ENCODE results near the gene SYNE1.

Gene SYNE1

GRCh38 chr6:152221806-152222628 lies 415.1 kb downstream of the SYNE1 start:
- no peak for DNase-seq

DNA sequence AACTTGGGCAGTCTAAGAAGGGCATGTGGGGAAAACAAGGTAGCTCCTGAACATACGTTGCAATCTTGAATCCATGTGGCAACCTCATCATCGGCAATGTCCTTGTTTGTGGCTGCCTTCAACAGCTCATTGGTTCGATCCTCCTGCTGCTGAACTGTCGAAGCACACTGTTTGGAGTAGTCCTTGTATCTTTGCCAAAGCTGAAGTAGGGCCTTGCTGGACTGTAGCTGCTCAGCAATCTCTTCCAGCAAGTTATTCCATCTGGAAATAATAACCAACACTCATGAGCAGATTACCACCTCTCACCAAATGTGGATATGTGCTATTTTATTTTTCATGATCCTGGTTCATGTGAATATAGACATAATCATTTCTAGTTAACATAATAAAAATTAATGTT lies 416.4 kb downstream of the SYNE1 start:
- no peak for DNase-seq

GRCh38 chr6:152218887-152219286 lies 418.3 kb downstream of the SYNE1 start:
- no peak for DNase-seq

- no peak for DNase-seq
Observed at GRCh38 chr6:152212437-152212836, 424.7 kb downstream of the SYNE1 start.

- DNase-seq: no peak
Observed at GRCh38 chr6:152209211-152209610, 428.0 kb downstream of the SYNE1 start.

DNA sequence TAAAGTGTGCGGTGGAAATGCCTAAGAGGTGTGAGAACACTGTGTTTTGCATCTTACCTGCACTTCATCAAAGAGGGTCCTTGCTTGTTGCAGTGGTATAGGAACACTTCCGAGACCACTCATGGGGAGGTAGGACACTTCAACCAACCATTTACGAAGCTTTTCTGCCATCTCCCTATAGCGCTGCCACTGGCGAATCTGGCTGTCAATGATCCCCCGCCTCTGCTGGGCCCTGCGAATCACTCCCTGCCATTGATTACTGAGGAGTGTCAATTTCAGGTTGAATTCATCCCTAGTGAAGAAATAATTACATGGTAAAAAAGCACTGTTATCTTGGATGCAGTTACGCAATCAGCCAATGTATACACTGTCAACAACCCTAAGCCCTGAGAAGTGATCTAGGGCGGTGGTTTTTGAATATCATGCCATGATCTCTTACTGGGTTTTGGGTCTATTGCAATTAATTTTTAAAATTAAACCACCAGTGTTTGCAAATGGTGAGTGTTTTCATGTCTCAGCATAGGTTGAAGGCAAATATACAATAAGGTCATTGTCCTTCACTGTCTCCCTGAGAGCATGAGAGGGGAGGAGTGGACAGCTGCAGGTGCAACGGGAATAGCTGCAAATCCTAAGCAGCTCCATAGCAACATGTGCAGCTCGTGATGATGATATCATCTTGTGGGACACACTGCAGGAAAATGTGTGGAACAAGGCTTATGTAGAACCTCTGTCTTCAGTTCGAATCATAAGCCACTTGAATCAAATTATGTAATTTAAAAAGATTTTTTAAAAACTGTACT lies 429.0 kb downstream of the SYNE1 start:
- DNase-seq: peak; percentile 38

DNA sequence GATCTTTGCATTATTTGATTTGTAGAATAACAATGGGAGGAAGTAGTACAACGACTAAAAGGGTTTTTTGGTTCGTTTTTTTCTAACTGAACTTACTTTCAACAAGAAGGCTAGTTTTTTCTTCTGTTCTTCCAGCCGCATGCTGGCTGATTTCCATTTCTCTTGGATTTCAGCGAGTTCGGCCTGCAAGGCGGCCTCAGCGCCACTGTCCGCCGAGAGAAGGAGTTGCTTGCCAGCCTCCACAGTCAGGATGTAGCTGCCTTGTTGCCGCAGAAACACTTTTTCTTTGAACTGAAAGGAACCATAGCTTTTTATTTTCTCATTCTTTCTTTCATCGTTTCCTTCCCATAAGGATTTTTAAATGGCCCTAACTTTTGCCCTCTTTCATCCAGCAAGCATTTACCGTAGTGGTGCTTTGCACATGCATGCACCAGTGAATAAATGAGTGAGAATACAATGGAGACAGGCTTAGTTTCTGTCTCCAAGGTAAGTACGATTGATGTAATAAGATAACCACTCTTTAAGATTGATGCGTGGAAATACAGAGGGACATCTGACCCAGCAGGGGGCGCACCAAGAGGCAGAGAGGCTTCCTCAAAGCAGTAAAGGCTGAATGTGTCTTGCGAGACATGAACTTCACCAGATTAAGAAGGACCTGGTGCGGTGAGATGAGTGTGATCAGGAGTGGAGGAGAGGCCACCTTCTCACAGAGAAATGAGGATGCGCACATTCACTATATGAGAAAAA lies 430.9 kb downstream of the SYNE1 start:
- DNase-seq: peak; percentile 19

- no peak for DNase-seq
Observed at GRCh38 chr6:152204591-152204990, 432.6 kb downstream of the SYNE1 start.

GRCh38 chr6:152201120-152201519 lies 436.0 kb downstream of the SYNE1 start:
- no peak for DNase-seq

- DNase-seq: no peak
Observed at GRCh38 chr6:152195896-152196295, 441.3 kb downstream of the SYNE1 start.

GRCh38 chr6:152189736-152190135 lies 447.4 kb downstream of the SYNE1 start:
- DNase-seq: no peak

- no peak for DNase-seq
Observed at GRCh38 chr6:152188011-152188410, 449.2 kb downstream of the SYNE1 start.

GRCh38 chr6:152186840-152187239 lies 450.3 kb downstream of the SYNE1 start:
- DNase-seq: no peak

DNA sequence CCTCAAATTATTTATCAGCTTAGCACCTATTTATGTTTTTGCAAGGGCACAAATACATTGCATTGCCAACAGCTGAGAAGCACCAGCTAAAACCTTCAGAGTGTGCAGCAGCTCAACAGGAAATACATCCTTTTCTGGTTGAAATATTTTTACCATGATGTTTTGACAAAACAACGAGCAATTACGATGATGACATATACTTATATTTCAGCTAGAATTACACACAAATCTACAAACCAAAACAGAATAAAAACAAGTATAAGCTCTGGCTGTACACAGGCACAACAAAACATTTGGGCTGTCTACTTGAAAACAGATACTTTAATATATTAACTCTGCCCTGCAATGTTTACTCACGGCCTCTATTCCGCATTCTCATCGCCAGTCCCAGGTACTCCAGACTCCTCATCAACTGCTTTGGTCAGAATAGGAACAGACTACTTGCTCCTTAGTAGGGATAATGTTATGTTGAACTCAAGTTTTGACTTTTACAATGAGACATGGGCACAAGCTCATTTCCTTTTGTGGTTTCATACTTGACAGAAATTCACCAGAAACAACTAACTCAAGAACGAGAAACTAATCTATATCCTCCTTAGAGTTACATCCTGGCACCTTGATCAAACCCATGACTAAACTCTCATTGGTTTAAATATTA lies 452.1 kb downstream of the SYNE1 start:
- DNase-seq: no peak

DNA sequence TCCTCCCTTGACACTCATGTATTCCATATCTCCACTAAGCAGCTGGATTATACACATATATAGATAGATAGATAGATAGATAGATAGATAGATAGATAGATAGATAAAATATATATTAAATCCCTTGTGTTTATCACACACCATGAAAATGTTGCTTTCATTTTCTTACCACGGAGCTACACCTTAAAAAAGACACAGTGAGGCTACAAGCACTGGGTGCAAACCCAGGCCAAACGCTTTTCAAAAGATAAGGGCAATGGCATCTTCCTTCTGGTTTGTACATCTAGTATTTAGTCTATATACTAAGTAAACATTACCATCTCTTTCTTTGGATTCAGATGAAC lies 452.6 kb downstream of the SYNE1 start:
- no peak for DNase-seq

DNA sequence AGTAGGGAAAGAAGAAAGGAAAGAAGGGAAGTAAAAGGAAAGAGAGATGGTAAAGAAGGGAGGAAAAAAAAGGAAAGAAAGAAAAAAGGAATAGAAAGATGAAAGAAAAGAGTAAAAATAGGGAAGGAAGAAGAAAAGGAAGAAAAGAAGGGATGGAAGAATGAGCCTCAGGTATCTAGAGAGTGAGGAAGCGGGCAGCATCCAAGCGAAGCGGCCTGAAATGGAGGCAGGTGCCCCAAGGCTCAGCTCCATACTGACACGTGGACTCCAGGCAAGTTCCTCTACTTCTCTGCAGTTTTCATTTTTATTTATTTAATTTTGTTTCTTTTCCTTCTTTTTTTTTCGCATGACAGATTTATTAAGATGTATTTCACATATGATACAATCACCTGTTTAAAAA lies 456.6 kb downstream of the SYNE1 start:
- DNase-seq: no peak

DNA sequence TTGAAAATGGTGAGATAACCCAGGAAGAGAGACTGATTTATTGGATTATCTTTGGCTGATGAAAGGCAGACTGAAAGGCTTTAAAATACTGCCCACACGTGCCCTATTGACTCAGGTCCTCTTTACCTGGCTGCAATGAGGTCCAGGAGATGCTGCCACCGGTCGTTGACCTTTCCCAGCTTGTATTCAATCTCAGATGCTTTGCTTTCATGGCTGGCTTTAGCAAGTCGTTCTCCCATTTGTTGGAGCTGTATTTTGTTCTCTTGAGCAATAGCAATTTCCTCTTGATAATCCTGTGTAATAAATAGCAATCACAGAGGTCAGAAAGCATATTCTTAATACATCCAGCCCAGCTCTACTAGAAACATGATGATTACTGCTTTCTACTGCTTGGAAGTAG lies 460.9 kb downstream of the SYNE1 start:
- no peak for DNase-seq

GRCh38 chr6:152173957-152174356 lies 463.2 kb downstream of the SYNE1 start:
- no peak for DNase-seq

DNA sequence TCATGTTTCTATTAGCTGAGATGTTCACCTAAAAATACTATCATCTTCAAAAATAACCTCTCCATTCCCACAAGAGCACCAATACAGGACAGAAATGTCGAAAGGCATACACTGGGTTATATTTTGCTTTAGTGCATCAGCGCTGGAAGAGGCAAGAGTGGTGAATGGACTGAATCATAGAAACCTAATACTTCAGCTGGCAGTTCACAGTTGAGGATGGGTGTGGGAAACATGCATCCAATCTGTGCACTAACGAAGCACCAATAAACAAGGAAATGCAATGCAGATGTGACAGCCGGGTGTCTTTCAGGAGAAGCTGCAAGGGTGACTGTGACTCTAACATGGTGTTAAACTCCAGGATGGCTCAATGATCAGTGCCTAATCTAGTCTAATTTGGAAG lies 463.8 kb downstream of the SYNE1 start:
- no peak for DNase-seq

- DNase-seq: no peak
Observed at GRCh38 chr6:152170702-152171667, 466.2 kb downstream of the SYNE1 start.

GRCh38 chr6:152170313-152170701 lies 466.9 kb downstream of the SYNE1 start:
- no peak for DNase-seq

Data from NCI-H69 (cell line).